H9 (cell line): ENCODE data around the gene LRRC30. TPM values are rescaled to one million over a fixed set of nuclear protein-coding genes. Genes with fewer than 3 reads are reported as not detected.
"Not testable (repeated sequence)": the region's sequence is repeated elsewhere in the genome, so short reads cannot be mapped to it uniquely, and the experiment has no call there.

Source experiments
- DNase-seq: peaks from one replicate; pipeline ENCODE4 v3.0.0-alpha.2; 2017
- H2AFZ ChIP-seq: one replicate; pipeline ENCODE4 v1.6.1; 2013; ENCODE audit warnings: mild to moderate bottlenecking, low read length, control low read depth, moderate library complexity
- H2AK5ac ChIP-seq: 2 replicates; pipeline ENCODE4 v1.6.1; 2013; ENCODE audit warnings: low read length, control low read depth, mixed read lengths; ENCODE audit not compliant: insufficient read length
- H2BK120ac ChIP-seq: one replicate; pipeline ENCODE4 v1.6.1; 2013; ENCODE audit warnings: low read depth, mild to moderate bottlenecking, low read length, control low read depth, inconsistent platforms; ENCODE audit not compliant: poor library complexity, severe bottlenecking
- H2BK12ac ChIP-seq: 2 replicates; pipeline ENCODE4 v1.6.1; 2013; ENCODE audit warnings: low read length, control low read depth, mixed read lengths, low read depth; ENCODE audit not compliant: insufficient read length
- H2BK15ac ChIP-seq: 2 replicates; pipeline ENCODE4 v1.6.1; 2013; ENCODE audit warnings: low read depth, low read length, control low read depth
- H2BK20ac ChIP-seq: one replicate; pipeline ENCODE4 v1.6.1; 2013; ENCODE audit warnings: low read depth, mild to moderate bottlenecking, low read length, control low read depth, inconsistent platforms; ENCODE audit not compliant: poor library complexity, severe bottlenecking
- H2BK5ac ChIP-seq: 2 replicates; pipeline ENCODE4 v1.6.1; 2013; ENCODE audit warnings: low read length, control low read depth, mixed read lengths; ENCODE audit not compliant: insufficient read length
- H3K14ac ChIP-seq: 2 replicates; pipeline ENCODE4 v1.6.1; 2013; ENCODE audit warnings: low read length, control low read depth; ENCODE audit not compliant: insufficient read depth
- H3K18ac ChIP-seq: 2 replicates; pipeline ENCODE4 v1.6.1; 2013; ENCODE audit warnings: low read depth, mild to moderate bottlenecking, mixed read lengths, low read length, control low read depth; ENCODE audit not compliant: insufficient read length
- H3K23ac ChIP-seq: 2 replicates; pipeline ENCODE4 v1.6.1; 2013; ENCODE audit warnings: low read length, control low read depth, mixed read lengths, low read depth; ENCODE audit not compliant: insufficient read length
- H3K23me2 ChIP-seq: 2 replicates; pipeline ENCODE4 v1.6.1; 2013; ENCODE audit warnings: low read depth, mild to moderate bottlenecking, mixed read lengths, low read length, control low read depth; ENCODE audit not compliant: insufficient read length, poor library complexity, severe bottlenecking
- H3K27ac ChIP-seq: 2 replicates; pipeline ENCODE4 v1.5.1; 2013; ENCODE audit warnings: low read length, control low read depth, mixed read lengths, low read depth; ENCODE audit not compliant: insufficient read length
- H3K27me3 ChIP-seq: 2 replicates; pipeline ENCODE4 v1.6.1; 2013; ENCODE audit warnings: low read length, control low read depth, inconsistent platforms; ENCODE audit not compliant: insufficient read depth
- H3K4ac ChIP-seq: 2 replicates; pipeline ENCODE4 v1.6.1; 2013; ENCODE audit warnings: low read depth, mild to moderate bottlenecking, control low read depth, inconsistent platforms, low read length, moderate library complexity
- H3K4me1 ChIP-seq: 2 replicates; pipeline ENCODE4 v1.6.1; 2013; ENCODE audit warnings: low read length, control low read depth, inconsistent platforms; ENCODE audit not compliant: insufficient read depth
- H3K4me2 ChIP-seq: 2 replicates; pipeline ENCODE4 v1.6.1; 2013; ENCODE audit warnings: low read length, control low read depth, mixed read lengths; ENCODE audit not compliant: insufficient read length, insufficient read depth
- H3K56ac ChIP-seq: 2 replicates; pipeline ENCODE4 v1.6.1; 2013; ENCODE audit warnings: low read depth, mild to moderate bottlenecking, mixed read lengths, low read length, control low read depth; ENCODE audit not compliant: insufficient read length
- H3K79me1 ChIP-seq: 2 replicates; pipeline ENCODE4 v1.6.1; 2013; ENCODE audit warnings: low read depth, mild to moderate bottlenecking, moderate library complexity, low read length, control low read depth, inconsistent platforms; ENCODE audit not compliant: insufficient read depth, poor library complexity, severe bottlenecking
- H3K79me2 ChIP-seq: 2 replicates; pipeline ENCODE4 v1.6.1; 2013; ENCODE audit warnings: low read length, control low read depth, inconsistent platforms; ENCODE audit not compliant: insufficient read depth
- H3K9ac ChIP-seq: 2 replicates; pipeline ENCODE4 v1.6.1; 2013; ENCODE audit warnings: low read length, control low read depth, mixed read lengths; ENCODE audit not compliant: insufficient read length; ENCODE audit errors: extremely low read depth
- H3K9me3 ChIP-seq: one replicate; pipeline ENCODE4 v1.6.1; 2013; ENCODE audit warnings: low read depth, low read length, inconsistent platforms; ENCODE audit not compliant: control insufficient read depth
- H3T11ph ChIP-seq: one replicate; pipeline ENCODE4 v1.6.1; 2013; ENCODE audit warnings: mild to moderate bottlenecking, low read length, control low read depth, inconsistent platforms
- H4K20me1 ChIP-seq: one replicate; pipeline ENCODE4 v1.6.1; 2013; ENCODE audit not compliant: control insufficient read depth, insufficient read length, insufficient read depth
- H4K5ac ChIP-seq: 2 replicates; pipeline ENCODE4 v1.6.1; 2013; ENCODE audit warnings: low read depth, mild to moderate bottlenecking, mixed read lengths, low read length, control low read depth; ENCODE audit not compliant: insufficient read length
- H4K8ac ChIP-seq: replicated peaks from 2 replicates; pipeline ENCODE4 v1.6.1; 2013; ENCODE audit warnings: low read length, control low read depth, mixed read lengths, low read depth; ENCODE audit not compliant: insufficient read length
- H4K91ac ChIP-seq: 2 replicates; pipeline ENCODE4 v1.6.1; 2013; ENCODE audit warnings: low read depth, mild to moderate bottlenecking, moderate library complexity, mixed read lengths, low read length, control low read depth; ENCODE audit not compliant: insufficient read length
- H3K27ac Mint-ChIP-seq, 3 experiments: 2 replicates in 2 of 3; 3 replicates in 1 of 3; pipeline ENCODE4 v1.8.0; 2020 to 2021; ENCODE audit warnings: mixed read lengths in 3 of 3, mild to moderate bottlenecking in 1 of 3, moderate library complexity in 1 of 3
- H3K27me3 Mint-ChIP-seq: 2 replicates; pipeline ENCODE4 v1.8.0; 2021; ENCODE audit warnings: low read depth, mild to moderate bottlenecking, moderate library complexity, mixed read lengths
- H3K36me3 Mint-ChIP-seq, 3 experiments: 2 replicates in 2 of 3; 3 replicates in 1 of 3; pipeline ENCODE4 v1.8.0; 2020 to 2021; ENCODE audit warnings: low read depth in 3 of 3, mixed read lengths in 3 of 3; ENCODE audit not compliant: insufficient read depth in 1 of 3
- H3K4me1 Mint-ChIP-seq, 2 experiments: 2 replicates each; pipeline ENCODE4 v1.8.0; 2020; ENCODE audit warnings: mixed read lengths in 2 of 2
- H3K4me3 Mint-ChIP-seq, 2 experiments: 2 replicates in 1 of 2; 3 replicates in 1 of 2; pipeline ENCODE4 v1.8.0; 2020 to 2021; ENCODE audit warnings: mild to moderate bottlenecking in 2 of 2, mixed read lengths in 2 of 2, moderate library complexity in 1 of 2
- H3K9me3 Mint-ChIP-seq, 2 experiments: 2 replicates in 1 of 2; 3 replicates in 1 of 2; pipeline ENCODE4 v1.8.0; 2020; ENCODE audit warnings: mild to moderate bottlenecking in 2 of 2, mixed read lengths in 2 of 2, moderate library complexity in 1 of 2
- CTCF ChIP-seq: fragments of 200-600 bp; sonication (generic); conservative IDR thresholded peaks from 3 replicates; pipeline ENCODE4 v1.8.0; 2021; ENCODE audit warnings: antibody characterized with exemption, mild to moderate bottlenecking
- WGBS: extraction: QIAGEN DNeasy Blood & Tissue Kit; methylation state at CpG from one replicate; pipeline ENCODE4 v1.1.7; 2013; ENCODE audit warnings: missing lambda C conversion rate, low lambda C conversion rate, mixed read lengths; ENCODE audit not compliant: insufficient read length; ENCODE audit errors: extremely low coverage; 5-methylcytosine and 5-hydroxymethylcytosine counted together
- total RNA-seq: library from RNA; stranded (reverse); gene quantifications from 2 replicates; pipeline ENCODE4 v1.2.1, GENCODE V29; 2021

Gene LRRC30
- total RNA-seq, 1 experiment from 2014 or later = not detected

GRCh38 chr18:7202169-7202568 is 28.7 kb upstream of the LRRC30 start:
- Mint-ChIP-seq H3K4me1 (peaks cover 13 to 22% of the 10 kb centered on the region in 2 experiments), H3K4me3 (no peak overlapping the region), H3K36me3 (no peaks in the 10 kb centered on the region), H3K27me3 (no peaks in the 10 kb centered on the region; the same call in 1 of the 2 replicates), H3K27ac (0 out of 7 replicates have a peak overlapping the region, but pooled peaks of 1 of the 3 experiments have one; percentile 47), H3K9me3 (no peaks in the 10 kb centered on the region)
- no peaks in the 10 kb centered on the region for H4K20me1 ChIP-seq
- no peaks in the 10 kb centered on the region for H3K27me3 ChIP-seq
- no peak overlapping the region for H3K4me2 ChIP-seq
- no peak overlapping the region for H3K9ac ChIP-seq
- H3T11ph ChIP-seq = no peak overlapping the region
- H3K9me3 ChIP-seq = no peaks in the 10 kb centered on the region
- TF ChIP-seq CTCF = no peak
- no peak overlapping the region for H2BK12ac ChIP-seq
- peaks cover under 1% of the 10 kb centered on the region for H3K4me1 ChIP-seq
- H3K14ac ChIP-seq = no peak overlapping the region
- no peak overlapping the region for H4K91ac ChIP-seq
- H3K4ac ChIP-seq = no peak overlapping the region
- no peaks in the 10 kb centered on the region for H3K23me2 ChIP-seq
- no peak overlapping the region for H4K5ac ChIP-seq
- no peak for DNase-seq
- H3K23ac ChIP-seq = no peak overlapping the region
- H2AFZ ChIP-seq = no peak overlapping the region
- no peaks in the 10 kb centered on the region for H3K79me1 ChIP-seq
- no peak overlapping the region for H2BK120ac ChIP-seq
- H2BK20ac ChIP-seq = no peak overlapping the region
- H2AK5ac ChIP-seq = no peak overlapping the region
- H3K18ac ChIP-seq = no peak overlapping the region
- H2BK15ac ChIP-seq = no peak overlapping the region
- H3K56ac ChIP-seq = no peak overlapping the region
- no peak overlapping the region for H4K8ac ChIP-seq
- no CpG with 5 or more reads among the region's 9 CpGs for WGBS
- H3K79me2 ChIP-seq = no peaks in the 10 kb centered on the region
- H2BK5ac ChIP-seq = no peak overlapping the region
- no peak overlapping the region for H3K27ac ChIP-seq

GRCh38 chr18:7203601-7204000 is 27.3 kb upstream of the LRRC30 start:
- not testable (repeated sequence) for H3K14ac ChIP-seq, H4K20me1 ChIP-seq, H3K4me2 ChIP-seq, H2BK20ac ChIP-seq, H3K23ac ChIP-seq, H2BK120ac ChIP-seq, H3K4me1 ChIP-seq, H3K9me3 ChIP-seq, H3K9me3 Mint-ChIP-seq, H4K8ac ChIP-seq, H3K36me3 Mint-ChIP-seq, H3K27me3 ChIP-seq, H3K79me1 ChIP-seq, H3K9ac ChIP-seq, H3T11ph ChIP-seq, H3K18ac ChIP-seq, H3K79me2 ChIP-seq, H3K27me3 Mint-ChIP-seq, H2AFZ ChIP-seq, H2BK12ac ChIP-seq, H3K4ac ChIP-seq, H4K91ac ChIP-seq, H3K23me2 ChIP-seq, H2AK5ac ChIP-seq, H4K5ac ChIP-seq, H2BK15ac ChIP-seq, H3K4me3 Mint-ChIP-seq, H3K56ac ChIP-seq, DNase-seq, H2BK5ac ChIP-seq, H3K27ac ChIP-seq
- no CpG with 5 or more reads among the region's 29 CpGs for WGBS
- Mint-ChIP-seq H3K27ac (peak overlapping the region in 1 of 3 experiments; percentile 31; a peak in 1 of 7 replicates), H3K4me1 (peaks cover 21 to 33% of the 10 kb centered on the region in 2 experiments)
